GM19351 (cell line): ENCODE data around the gene NAALADL2.
"Not testable (repeated sequence)": the region's sequence is repeated elsewhere in the genome, so short reads cannot be mapped to it uniquely, and the experiment has no call there.

Experiments
- ATAC-seq: cut with Tn5 transposase; IDR thresholded peaks from one replicate; pipeline ENCODE4 v1.9.1; 2021; ENCODE audit warnings: mild to moderate bottlenecking, moderate library complexity; ENCODE audit not compliant: unreplicated experiment

NAALADL2 gene

DNA sequence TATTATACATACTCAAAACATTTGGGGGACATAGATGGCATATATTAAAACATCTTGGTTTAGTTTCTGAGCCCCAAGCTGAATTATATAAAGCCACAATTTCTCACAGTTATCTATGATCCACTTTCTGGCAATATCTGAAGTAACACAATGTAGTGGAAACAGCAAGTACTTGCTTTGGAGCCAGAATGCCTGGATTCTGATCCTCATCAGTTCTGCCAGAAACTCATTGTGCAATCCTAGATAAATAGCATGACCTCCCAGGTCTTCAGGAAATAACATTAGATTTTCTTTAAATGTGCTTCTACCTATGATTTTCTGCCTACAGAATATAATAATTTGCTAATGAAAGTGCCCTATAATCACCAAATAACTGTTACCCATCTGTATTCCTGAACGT lies 544.9 kb downstream of the NAALADL2 start:
- no peak for ATAC-seq

DNA sequence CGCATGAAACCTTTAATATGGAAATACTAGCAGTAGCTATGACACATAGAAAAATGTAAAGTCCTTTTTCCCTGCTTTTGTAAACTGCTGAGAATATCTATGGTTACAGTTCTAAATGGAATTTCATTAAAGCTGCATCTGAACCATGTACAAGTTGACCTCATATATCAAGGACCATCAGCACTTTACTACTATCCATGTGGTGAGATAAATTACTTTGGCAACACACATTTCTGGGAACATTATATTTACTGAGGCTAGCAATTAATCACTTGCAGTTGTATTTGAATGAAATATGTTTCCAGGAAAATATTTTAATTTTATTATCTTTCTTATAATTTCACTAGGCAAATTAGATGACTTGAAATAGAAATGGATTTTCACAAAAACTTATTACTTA lies 545.5 kb downstream of the NAALADL2 start:
- ATAC-seq = no peak

- ATAC-seq = no peak
These were observed 551.1 kb downstream of the NAALADL2 start for GRCh38 chr3:175410251-175410650.

GRCh38 chr3:175411405-175411804 lies 552.3 kb downstream of the NAALADL2 start:
- ATAC-seq = no peak

DNA sequence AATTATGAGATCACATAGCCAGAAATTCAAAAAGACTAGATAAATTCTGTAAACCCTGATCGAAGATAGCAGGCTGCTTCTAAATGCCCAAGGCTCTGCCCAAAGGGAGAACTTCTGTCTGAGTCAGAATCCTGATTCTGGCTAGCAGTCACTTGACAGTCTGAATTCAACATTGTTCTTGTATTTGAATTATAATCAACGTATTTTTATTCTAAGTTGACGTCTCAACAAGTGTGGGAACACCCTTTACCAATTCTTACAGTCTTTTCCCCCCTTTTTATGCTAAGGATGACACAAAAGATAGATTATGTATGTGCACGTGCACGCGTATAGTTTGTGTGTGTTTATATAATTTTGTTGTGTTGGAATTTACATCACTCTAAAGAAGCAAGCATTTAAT lies 552.8 kb downstream of the NAALADL2 start:
- ATAC-seq = no peak

DNA sequence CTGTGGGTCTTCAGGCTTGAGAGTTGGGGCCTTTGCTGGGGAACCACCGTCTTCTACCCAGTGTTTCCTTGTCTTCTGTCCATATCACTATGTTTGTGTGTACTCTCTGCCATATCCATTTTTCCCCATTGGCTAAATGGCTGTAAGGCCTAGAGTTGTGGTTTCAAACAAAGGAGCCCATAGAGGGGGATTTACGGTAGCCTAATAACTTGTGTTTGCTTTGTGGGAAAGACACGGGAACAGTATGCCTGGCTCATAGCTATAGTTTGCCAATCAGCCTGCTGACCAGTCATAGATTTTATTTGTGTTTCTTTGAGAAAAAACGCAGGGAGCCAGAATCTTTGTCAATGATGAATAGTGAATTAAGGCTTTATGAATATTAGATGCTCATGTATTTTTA lies 554.8 kb downstream of the NAALADL2 start:
- ATAC-seq = no peak

DNA sequence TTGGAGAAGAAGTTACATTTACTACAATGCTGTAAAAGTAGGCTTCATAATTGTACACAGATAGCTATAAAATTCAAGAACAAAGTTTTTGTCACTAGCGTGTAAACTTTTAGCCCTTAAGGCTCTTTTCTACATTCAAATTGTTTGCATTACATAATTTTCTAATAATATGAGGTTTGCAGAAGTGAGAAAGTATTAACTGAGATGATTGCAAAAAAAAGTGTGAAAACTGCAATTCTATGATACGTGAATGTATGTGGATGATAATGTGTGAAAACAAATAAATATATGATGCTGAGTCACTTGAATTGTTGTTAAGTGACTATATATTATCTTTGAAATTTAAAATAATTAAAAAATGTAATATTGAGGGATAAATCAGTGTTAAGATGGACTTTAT lies 557.5 kb downstream of the NAALADL2 start:
- ATAC-seq = no peak

GRCh38 chr3:175417426-175417825 lies 558.3 kb downstream of the NAALADL2 start:
- ATAC-seq = no peak

- no peak for ATAC-seq
These were observed 562.8 kb downstream of the NAALADL2 start for GRCh38 chr3:175421902-175422301.

GRCh38 chr3:175422744-175423143 lies 563.6 kb downstream of the NAALADL2 start:
- ATAC-seq = no peak

DNA sequence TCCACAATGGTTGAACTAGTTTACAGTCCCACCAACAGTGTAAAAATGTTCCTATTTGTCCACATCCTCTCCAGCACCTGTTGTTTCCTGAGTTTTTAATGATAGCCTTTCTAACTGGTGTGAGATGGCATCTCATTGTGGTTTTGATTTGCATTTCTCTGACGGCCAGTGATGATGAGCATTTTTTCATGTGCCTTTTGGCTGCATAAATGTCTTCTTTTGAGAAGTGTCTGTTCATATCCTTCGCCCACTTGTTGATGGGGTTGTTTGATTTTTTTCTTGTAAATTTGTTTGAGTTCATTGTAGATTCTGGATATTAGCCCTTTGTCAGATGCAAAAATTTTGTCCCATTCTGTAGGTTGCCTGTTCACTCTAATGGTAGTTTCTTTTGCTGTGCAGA lies 564.7 kb downstream of the NAALADL2 start:
- not testable (repeated sequence) for ATAC-seq

DNA sequence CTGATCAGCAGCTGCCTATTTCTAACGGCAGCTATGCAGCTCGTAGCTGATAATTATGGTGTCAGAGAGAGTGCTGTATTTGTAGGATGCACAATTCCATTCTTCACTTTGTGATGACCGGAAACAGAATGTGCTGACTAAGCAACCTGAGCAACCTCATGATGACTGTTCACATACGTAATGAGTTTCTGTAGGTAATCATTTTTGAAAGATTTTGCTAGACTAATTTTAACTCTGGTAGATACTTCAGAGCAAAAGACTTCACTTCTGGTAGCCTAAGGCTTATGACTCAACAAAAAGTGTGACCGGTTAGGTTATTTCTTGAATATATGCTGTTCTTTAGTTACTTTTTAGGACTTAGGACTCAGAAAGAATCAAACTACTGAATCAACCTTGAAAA lies 567.7 kb downstream of the NAALADL2 start:
- ATAC-seq = no peak

GRCh38 chr3:175428466-175428865 lies 569.3 kb downstream of the NAALADL2 start:
- ATAC-seq = no peak

DNA sequence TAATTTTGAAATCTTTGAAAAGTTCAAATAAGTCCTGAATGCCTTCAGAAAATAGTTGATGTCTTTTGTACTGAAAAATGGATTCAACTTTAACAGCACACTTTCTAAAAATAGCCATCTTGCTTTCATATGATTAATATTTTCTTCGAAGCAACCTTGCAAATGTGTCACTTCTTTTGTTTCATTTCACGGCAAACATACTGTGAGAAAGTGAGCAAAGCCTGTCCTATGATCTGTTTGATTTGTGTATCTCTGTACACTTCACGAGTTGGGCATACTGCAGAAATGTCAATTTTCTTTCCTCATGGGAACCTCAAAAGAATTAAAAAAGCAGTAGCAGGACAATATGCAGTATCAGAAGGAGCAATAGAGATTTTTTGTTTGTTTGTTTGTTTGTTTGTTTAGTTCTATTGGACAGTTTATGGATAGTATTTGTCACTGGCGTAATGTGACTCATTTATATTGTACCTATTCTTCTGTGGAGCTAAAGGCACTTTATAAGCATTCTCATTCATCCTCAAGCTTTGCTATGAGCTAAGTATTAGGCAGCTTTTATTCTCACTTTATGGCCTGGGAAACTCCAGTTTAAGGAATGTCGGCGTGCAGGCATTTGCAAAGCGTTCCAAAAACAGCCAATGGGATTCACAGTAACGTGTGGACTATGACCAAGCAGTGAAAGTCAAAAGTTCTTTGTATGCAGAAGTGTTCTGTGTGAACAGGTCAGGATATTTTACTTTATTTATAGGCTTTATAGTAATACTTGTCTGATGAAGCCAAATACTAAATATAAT lies 572.0 kb downstream of the NAALADL2 start:
- no peak for ATAC-seq

- no peak for ATAC-seq
These were observed 573.4 kb downstream of the NAALADL2 start for GRCh38 chr3:175432376-175433025.

- ATAC-seq = no peak
These were observed 574.0 kb downstream of the NAALADL2 start for GRCh38 chr3:175433026-175433674.

- no peak for ATAC-seq
These were observed 575.4 kb downstream of the NAALADL2 start for GRCh38 chr3:175434561-175434960.

DNA sequence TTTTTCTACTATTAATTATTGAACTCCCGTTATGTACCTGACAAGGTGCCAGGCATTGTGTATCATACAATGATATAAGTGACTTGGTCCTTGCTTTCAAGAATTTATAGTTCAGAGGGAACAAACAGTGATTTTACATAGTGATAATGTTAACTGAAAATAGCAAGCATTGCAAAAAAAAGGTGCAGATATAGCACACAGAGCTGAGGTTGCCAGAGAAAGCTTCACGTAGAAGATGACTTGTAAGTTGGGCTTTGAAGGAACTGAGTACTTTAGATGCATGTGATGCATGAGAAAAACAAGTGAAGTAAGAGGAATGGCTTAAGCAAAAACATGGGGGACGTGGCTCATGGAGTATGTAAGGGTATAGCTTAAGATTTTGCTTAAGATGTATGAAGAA lies 584.5 kb downstream of the NAALADL2 start:
- ATAC-seq = no peak

- ATAC-seq = no peak
These were observed 586.6 kb downstream of the NAALADL2 start for GRCh38 chr3:175445741-175446140.

DNA sequence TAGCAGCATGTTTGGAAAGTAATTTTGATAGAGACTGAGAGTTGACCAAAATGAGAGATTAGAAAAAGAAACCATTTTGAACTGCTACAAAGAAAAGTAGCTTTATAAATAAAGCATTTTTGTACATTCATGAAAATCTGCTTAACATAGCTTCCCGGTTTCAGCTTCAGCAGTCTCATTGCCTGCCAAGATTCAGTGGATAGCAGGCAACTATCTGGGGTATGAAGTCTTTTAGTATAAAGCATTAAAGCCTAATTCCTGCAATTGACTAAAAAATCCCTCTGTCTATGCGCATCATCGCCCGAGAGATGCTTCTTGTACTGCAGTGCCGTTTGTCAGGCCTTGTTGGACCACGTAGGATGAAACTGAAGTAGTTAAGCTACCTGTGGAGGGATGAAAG lies 588.4 kb downstream of the NAALADL2 start:
- ATAC-seq = no peak

GRCh38 chr3:175453361-175453760 lies 594.2 kb downstream of the NAALADL2 start:
- ATAC-seq = no peak

- ATAC-seq = no peak
These were observed 597.3 kb downstream of the NAALADL2 start for GRCh38 chr3:175456466-175456865.
